AG10803 (cell line): ENCODE data around the gene BTG3.

Experiments
- DNase-seq: peaks from one replicate; pipeline ENCODE4 v3.0.0; 2010; ENCODE audit warnings: low read depth
- H3K4me3 ChIP-seq: 2 replicates; pipeline ENCODE4 v1.5.1; 2011; ENCODE audit warnings: mild to moderate bottlenecking, low read length, control low read depth
- TF ChIP-seq, protein P1 (sequence below): conservative IDR thresholded peaks from 2 replicates; pipeline ENCODE4 v1.5.1; 2011; ENCODE audit warnings: mild to moderate bottlenecking, low read length, control low read depth, inconsistent platforms

BTG3 gene

DNA sequence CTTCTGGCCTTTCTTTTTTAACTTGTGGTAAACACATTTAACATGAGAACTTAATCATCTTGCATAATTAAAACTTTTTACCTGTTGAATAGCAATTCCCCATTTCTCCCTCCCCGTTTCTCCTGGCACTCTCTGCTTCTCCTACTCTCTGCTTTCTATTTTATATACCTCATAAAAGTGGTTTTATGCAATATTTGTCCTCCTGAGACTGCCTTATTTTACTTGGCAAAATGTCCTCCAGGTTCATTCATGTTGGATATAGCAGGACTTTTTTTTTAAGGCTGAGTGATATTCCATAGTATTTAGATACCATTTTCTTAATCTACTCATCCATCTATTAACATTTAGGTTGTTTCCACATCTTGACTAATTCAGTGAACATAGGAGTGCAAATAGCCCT, 35.0 kb downstream of the BTG3 start:
- TF ChIP-seq, protein P1, sequence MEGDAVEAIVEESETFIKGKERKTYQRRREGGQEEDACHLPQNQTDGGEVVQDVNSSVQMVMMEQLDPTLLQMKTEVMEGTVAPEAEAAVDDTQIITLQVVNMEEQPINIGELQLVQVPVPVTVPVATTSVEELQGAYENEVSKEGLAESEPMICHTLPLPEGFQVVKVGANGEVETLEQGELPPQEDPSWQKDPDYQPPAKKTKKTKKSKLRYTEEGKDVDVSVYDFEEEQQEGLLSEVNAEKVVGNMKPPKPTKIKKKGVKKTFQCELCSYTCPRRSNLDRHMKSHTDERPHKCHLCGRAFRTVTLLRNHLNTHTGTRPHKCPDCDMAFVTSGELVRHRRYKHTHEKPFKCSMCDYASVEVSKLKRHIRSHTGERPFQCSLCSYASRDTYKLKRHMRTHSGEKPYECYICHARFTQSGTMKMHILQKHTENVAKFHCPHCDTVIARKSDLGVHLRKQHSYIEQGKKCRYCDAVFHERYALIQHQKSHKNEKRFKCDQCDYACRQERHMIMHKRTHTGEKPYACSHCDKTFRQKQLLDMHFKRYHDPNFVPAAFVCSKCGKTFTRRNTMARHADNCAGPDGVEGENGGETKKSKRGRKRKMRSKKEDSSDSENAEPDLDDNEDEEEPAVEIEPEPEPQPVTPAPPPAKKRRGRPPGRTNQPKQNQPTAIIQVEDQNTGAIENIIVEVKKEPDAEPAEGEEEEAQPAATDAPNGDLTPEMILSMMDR = no peak
- no peak for DNase-seq
- no peak overlapping the region for H3K4me3 ChIP-seq

DNA sequence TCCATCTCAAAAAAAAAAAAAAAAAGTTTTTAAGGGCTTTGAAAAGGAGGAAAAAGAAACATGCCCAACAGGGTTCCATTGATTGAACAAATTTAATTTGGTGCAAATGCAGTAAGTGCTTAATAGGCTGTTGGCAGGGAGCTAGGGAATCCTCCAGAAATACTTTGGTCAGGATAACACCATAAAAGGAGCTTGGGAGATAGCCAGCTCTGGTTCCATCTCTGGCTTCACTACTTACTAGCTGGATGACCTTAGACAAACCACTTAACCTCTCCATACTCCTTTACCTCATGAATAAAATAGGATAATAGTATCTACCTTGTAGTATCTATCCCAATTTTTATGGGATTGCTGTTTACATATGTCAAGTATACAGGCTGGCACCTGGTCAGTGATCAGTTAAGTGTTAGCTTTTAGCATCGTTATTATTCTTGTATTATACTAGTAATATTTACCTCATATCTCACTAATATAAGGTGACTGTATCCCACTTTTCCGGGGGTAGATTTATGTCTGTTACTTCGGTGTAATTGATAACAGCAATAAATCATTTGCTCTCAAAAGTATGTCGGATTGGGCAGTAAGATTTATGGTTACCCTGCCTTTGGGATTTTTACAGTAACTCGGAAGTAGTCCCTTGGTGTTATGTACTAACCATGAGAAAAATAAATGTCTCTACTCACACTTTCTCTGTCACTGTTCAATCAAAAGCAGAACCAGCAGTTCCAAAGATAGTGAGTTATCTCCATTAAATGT, 36.4 kb downstream of the BTG3 start:
- TF ChIP-seq, protein P1 = no peak
- H3K4me3 ChIP-seq = no peak overlapping the region
- DNase-seq = no peak

DNA sequence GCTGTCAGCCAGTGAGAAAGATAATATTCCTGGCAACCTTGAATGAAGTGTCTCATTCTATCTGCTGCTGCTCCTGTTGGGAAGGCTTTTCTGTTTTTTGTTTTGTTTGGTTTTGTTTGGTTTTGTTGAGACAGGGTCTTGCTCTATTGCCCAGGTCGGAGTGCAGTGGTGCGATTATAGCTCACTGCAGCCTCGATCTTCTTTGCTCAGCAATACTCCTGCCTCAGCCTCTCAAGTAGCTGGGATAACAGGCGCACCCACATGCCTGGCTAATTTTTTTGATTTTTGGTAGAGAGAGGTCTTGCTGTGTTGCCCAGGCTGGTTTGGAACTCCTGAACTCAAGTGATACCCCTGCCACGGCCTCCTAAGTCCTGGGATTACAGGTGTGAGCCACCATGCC, 37.6 kb downstream of the BTG3 start:
- H3K4me3 ChIP-seq = no peak overlapping the region
- TF ChIP-seq, protein P1 = no peak
- no peak for DNase-seq

DNA sequence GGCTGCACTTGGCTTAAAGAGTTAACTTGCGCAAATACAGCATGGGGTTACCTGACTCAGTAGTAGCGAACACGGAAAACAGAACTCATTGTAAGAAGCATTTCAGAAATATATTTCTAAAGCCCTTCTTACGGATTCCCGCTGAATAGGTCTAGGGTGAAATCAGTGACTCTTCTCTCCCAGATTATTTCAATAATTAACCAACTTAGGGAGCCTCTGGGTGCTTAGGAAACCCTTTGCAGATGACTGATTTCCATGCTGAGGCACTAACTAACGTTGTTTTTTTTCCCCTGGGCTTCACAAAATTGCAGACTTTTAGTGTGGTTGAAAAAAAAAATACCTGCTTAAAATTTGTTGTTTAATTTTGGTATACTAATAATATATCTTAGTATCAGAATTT, 40.3 kb downstream of the BTG3 start:
- TF ChIP-seq, protein P1 = no peak
- no peak overlapping the region for H3K4me3 ChIP-seq
- DNase-seq = no peak

DNA sequence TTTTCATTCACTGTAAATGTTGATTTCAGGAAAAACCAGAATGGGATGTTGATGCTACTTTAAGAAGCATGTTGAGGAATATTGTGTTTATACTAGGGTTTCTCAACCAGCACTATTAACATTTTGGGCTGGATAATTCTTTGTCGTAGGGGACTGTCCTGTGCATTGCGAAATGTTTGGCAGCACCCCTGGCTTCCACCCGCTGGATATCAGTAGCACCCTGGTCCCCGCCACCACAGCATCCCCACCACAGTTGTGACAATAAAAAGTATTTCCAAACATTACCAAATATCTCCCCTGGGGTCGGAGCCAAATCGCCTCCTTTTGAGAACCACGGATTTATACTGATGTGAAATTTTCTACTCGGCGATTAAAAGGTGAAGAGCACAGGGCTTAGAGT, 41.9 kb downstream of the BTG3 start:
- no peak overlapping the region for H3K4me3 ChIP-seq
- TF ChIP-seq, protein P1 = no peak
- DNase-seq = no peak

DNA sequence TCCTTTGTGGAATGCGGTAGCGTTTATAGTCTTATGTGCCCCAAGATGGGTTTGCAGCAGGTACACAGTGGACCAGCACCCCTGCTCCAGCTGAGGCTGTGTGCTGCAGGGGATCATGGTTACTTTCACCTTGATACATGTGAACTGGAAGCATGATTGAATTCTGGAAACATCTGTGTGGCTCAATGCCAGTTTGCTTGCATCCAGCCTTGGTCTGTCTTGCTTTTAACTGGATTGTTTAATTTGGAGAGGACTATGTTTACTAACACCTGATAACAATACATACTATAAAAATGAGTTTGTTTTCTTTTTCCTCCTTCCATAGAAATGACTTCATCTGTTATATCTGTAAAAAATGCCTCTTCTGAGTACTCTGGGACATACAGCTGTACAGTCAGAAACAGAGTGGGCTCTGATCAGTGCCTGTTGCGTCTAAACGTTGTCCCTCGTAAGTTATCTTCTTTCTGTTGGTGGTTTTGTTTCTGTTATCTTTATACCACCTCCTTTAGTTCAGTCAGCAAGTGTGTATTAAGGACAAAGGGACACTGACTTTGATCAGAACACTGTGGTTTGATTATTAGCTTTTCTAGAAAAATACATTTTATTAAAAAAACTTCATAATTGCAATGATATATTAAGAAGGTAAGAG, 52.2 kb downstream of the BTG3 start:
- H3K4me3 ChIP-seq = no peak overlapping the region
- TF ChIP-seq, protein P1 = no peak
- DNase-seq = no peak

DNA sequence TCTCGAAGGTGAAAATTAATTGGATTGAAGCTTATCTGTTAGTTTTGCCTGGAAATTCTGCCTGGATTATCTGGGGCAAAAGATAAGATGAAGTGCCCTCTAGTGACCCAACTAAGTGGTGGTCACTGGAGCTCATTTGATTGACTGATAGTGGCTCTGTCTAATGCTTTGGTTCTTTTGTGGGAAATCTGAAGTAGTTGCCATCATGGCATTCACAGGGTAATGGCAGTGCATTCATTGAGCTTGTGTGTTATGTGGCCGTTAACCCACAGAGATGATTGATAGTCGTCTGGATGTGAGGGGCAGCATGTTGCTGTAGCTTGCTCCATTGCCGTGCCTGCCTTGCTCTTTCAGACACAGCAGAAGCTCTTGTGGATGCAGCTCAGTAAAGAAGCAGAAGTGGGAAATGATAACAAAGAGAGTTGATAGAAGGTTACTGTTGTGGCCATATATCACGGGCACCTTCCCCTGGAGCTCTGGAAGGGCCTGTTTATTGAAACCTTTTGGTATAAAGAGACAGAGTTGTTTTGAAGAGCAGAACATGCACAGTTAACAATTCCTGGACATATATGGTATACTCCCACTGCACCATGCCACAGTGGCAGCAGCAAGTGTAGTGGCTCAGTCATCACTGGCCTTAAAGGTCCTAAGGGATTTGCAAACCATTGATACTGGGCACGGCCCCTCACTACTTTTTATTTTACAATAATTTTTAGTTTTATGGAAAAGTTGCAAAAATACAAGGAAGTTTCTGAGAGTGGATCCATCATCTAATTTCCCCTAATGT, 57.8 kb downstream of the BTG3 start:
- no peak overlapping the region for H3K4me3 ChIP-seq
- DNase-seq = peak; percentile 5
- TF ChIP-seq, protein P1 = peak; percentile 46
